ENCODE data around the gene KLHDC4.
A peak's percentile ranks its signal among the peaks of the same experiment; 100 is the strongest.

Gene KLHDC4

GRCh38 chr16:87761060-87761459 is 4.7 kb downstream of the KLHDC4 start:
- Histone ChIP-seq H3K27me3 (ENCODE audit: insufficient read depth, poor library complexity, severe bottlenecking) (no peaks in the 10 kb centered on the region), H3K4me3 (ENCODE audit: severe bottlenecking) (no peak overlapping the region), H3K27ac (ENCODE audit: poor library complexity, severe bottlenecking) (no peak overlapping the region), H3K4me1 (ENCODE audit: insufficient read depth, poor library complexity, severe bottlenecking) (peaks cover 7% of the 10 kb centered on the region), H3K9me3 (ENCODE audit: severe bottlenecking) (no peaks in the 10 kb centered on the region), H3K36me3 (ENCODE audit: low read depth) (peaks cover 75% of the 10 kb centered on the region)
- DNase-seq (ENCODE audit: low spot score) (no peak), ATAC-seq (ENCODE audit: low read depth) (no peak)
- TF ChIP-seq, protein P1, sequence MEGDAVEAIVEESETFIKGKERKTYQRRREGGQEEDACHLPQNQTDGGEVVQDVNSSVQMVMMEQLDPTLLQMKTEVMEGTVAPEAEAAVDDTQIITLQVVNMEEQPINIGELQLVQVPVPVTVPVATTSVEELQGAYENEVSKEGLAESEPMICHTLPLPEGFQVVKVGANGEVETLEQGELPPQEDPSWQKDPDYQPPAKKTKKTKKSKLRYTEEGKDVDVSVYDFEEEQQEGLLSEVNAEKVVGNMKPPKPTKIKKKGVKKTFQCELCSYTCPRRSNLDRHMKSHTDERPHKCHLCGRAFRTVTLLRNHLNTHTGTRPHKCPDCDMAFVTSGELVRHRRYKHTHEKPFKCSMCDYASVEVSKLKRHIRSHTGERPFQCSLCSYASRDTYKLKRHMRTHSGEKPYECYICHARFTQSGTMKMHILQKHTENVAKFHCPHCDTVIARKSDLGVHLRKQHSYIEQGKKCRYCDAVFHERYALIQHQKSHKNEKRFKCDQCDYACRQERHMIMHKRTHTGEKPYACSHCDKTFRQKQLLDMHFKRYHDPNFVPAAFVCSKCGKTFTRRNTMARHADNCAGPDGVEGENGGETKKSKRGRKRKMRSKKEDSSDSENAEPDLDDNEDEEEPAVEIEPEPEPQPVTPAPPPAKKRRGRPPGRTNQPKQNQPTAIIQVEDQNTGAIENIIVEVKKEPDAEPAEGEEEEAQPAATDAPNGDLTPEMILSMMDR (IDR thresholded peaks at IDR 0.05; ENCODE audit: poor library complexity, severe bottlenecking): no peak

DNA sequence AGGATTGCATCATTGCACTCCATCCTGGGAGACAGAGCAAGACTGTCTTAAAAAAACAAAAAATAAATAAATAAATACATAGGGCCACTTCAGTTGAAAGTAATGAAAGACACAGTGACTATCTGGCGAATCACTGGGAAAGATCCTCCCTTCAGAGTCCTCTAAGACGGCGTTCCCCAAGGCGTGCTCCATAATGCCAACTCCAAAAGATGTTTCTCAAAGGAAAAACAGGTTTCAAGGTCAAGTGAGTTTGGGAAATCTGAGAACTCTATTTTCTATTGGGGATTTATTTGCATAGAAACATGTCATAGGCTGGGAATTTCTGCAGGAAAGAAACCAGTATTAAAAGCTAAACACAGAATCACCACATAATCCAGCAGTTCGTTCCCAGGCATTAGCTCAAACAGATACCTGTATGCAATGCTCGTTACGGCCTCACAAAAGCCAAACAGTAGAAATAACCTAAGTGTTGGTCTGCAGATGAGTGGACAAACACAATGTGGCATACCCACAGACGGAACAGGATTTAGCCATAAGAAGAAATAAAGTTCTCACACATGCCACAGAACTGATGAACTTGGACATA is 7.9 kb downstream of the KLHDC4 start:
- Histone ChIP-seq H3K27me3 (ENCODE audit: insufficient read depth, poor library complexity, severe bottlenecking) (no peaks in the 10 kb centered on the region), H3K9me3 (ENCODE audit: severe bottlenecking) (no peaks in the 10 kb centered on the region), H3K27ac (ENCODE audit: poor library complexity, severe bottlenecking) (no peak overlapping the region), H3K4me1 (ENCODE audit: insufficient read depth, poor library complexity, severe bottlenecking) (peaks cover 3% of the 10 kb centered on the region), H3K36me3 (ENCODE audit: low read depth) (peaks cover 89% of the 10 kb centered on the region), H3K4me3 (ENCODE audit: severe bottlenecking) (no peak overlapping the region)
- peak; percentile 56; the same call in 2 of the 3 replicates for ATAC-seq (ENCODE audit: low read depth)
- TF ChIP-seq, protein P1 (IDR thresholded peaks at IDR 0.05; ENCODE audit: poor library complexity, severe bottlenecking): no peak
- DNase-seq (ENCODE audit: low spot score): no peak

GRCh38 chr16:87754535-87754934 is 11.3 kb downstream of the KLHDC4 start:
- Histone ChIP-seq H3K27ac (ENCODE audit: poor library complexity, severe bottlenecking) (no peak overlapping the region), H3K4me1 (ENCODE audit: insufficient read depth, poor library complexity, severe bottlenecking) (no peaks in the 10 kb centered on the region), H3K27me3 (ENCODE audit: insufficient read depth, poor library complexity, severe bottlenecking) (no peaks in the 10 kb centered on the region), H3K9me3 (ENCODE audit: severe bottlenecking) (no peaks in the 10 kb centered on the region), H3K4me3 (ENCODE audit: severe bottlenecking) (no peak overlapping the region), H3K36me3 (ENCODE audit: low read depth) (peaks cover 89% of the 10 kb centered on the region)
- DNase-seq (ENCODE audit: low spot score) (no peak), ATAC-seq (ENCODE audit: low read depth) (no peak)
- TF ChIP-seq, protein P1 (IDR thresholded peaks at IDR 0.05; ENCODE audit: poor library complexity, severe bottlenecking): no peak

- DNase-seq (ENCODE audit: low spot score) (no peak), ATAC-seq (ENCODE audit: low read depth) (no peak)
- Histone ChIP-seq H3K9me3 (ENCODE audit: severe bottlenecking) (no peaks in the 10 kb centered on the region), H3K27ac (ENCODE audit: poor library complexity, severe bottlenecking) (no peak overlapping the region), H3K36me3 (ENCODE audit: low read depth) (peaks cover 56% of the 10 kb centered on the region), H3K4me3 (ENCODE audit: severe bottlenecking) (no peak overlapping the region), H3K4me1 (ENCODE audit: insufficient read depth, poor library complexity, severe bottlenecking) (no peaks in the 10 kb centered on the region), H3K27me3 (ENCODE audit: insufficient read depth, poor library complexity, severe bottlenecking) (no peaks in the 10 kb centered on the region)
- TF ChIP-seq, protein P1 (IDR thresholded peaks at IDR 0.05; ENCODE audit: poor library complexity, severe bottlenecking): no peak
Measured at GRCh38 chr16:87747626-87748414, 18.0 kb downstream of the KLHDC4 start.

GRCh38 chr16:87746178-87746577 is 19.6 kb downstream of the KLHDC4 start:
- Histone ChIP-seq H3K4me3 (ENCODE audit: severe bottlenecking) (no peak overlapping the region), H3K27ac (ENCODE audit: poor library complexity, severe bottlenecking) (no peak overlapping the region), H3K27me3 (ENCODE audit: insufficient read depth, poor library complexity, severe bottlenecking) (no peaks in the 10 kb centered on the region), H3K36me3 (ENCODE audit: low read depth) (peaks cover 47% of the 10 kb centered on the region), H3K4me1 (ENCODE audit: insufficient read depth, poor library complexity, severe bottlenecking) (no peaks in the 10 kb centered on the region), H3K9me3 (ENCODE audit: severe bottlenecking) (no peaks in the 10 kb centered on the region)
- no peak for ATAC-seq (ENCODE audit: low read depth)
- TF ChIP-seq, protein P1 (IDR thresholded peaks at IDR 0.05; ENCODE audit: poor library complexity, severe bottlenecking): no peak
- DNase-seq (ENCODE audit: low spot score): no peak

Data from RWPE2 (cell line).